Panc1 (cell line): ENCODE measurements around the gene ZNF474.

Experiments used
- POLR2AphosphoS5 ChIP-seq: IDR thresholded peaks from 2 replicates; pipeline ENCODE4 v1.6.1; 2012; ENCODE audit warnings: mild to moderate bottlenecking, low read depth, low read length, moderate library complexity
- TF ChIP-seq, protein P1 (sequence below): fragments of 450-650 bp; IDR thresholded peaks from 2 replicates; pipeline ENCODE4 v1.5.1; 2017; ENCODE audit warnings: mild to moderate bottlenecking

DNA sequence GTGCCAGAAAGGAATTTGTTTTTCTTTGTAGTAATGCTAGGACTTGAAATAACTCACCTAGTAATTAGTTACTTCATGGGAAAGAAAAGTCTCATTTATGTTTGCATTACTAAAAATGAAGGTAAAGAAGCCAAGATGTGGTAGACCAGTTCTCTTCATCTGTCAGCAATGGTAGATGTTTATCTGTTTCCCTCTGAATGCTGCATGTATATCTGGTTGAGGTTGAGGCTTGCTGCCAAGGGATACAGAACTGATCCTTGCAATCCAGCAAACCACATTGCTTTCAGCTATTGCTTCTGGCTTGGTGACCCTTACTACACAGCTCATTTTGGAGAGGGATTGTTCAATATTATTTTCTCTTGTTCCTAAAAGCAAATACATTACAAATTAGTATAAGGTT, 73.6 kb downstream of the ZNF474 start:
- TF ChIP-seq, protein P1, sequence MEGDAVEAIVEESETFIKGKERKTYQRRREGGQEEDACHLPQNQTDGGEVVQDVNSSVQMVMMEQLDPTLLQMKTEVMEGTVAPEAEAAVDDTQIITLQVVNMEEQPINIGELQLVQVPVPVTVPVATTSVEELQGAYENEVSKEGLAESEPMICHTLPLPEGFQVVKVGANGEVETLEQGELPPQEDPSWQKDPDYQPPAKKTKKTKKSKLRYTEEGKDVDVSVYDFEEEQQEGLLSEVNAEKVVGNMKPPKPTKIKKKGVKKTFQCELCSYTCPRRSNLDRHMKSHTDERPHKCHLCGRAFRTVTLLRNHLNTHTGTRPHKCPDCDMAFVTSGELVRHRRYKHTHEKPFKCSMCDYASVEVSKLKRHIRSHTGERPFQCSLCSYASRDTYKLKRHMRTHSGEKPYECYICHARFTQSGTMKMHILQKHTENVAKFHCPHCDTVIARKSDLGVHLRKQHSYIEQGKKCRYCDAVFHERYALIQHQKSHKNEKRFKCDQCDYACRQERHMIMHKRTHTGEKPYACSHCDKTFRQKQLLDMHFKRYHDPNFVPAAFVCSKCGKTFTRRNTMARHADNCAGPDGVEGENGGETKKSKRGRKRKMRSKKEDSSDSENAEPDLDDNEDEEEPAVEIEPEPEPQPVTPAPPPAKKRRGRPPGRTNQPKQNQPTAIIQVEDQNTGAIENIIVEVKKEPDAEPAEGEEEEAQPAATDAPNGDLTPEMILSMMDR: no peak
- no peak for TF ChIP-seq POLR2AphosphoS5
